Measurements from ENCODE around the gene RTKN2.

- TF ChIP-seq CTCF (IDR thresholded peaks at IDR 0.05) (peak; percentile 70 to 93 (median 89)), POLR2A (IDR thresholded peaks at IDR 0.05) (no peak)
Measured at GRCh38 chr10:62244785-62245467, 23.7 kb downstream of the RTKN2 start.

All from Peyer's patch (tissue), 4 donors.